GM10266 (cell line): ENCODE data around the gene LARP4B.

Experiments used
- DNase-seq: peaks from one replicate; pipeline ENCODE4 v3.0.0; 2012; ENCODE audit errors: extremely low spot score
- TF ChIP-seq, protein P1 (sequence below): IDR thresholded peaks from 2 replicates; pipeline ENCODE4 v1.5.1; 2012; ENCODE audit warnings: mild to moderate bottlenecking, low read depth; ENCODE audit not compliant: control insufficient read depth, insufficient read depth; ENCODE audit errors: missing control alignments

The LARP4B gene

DNA sequence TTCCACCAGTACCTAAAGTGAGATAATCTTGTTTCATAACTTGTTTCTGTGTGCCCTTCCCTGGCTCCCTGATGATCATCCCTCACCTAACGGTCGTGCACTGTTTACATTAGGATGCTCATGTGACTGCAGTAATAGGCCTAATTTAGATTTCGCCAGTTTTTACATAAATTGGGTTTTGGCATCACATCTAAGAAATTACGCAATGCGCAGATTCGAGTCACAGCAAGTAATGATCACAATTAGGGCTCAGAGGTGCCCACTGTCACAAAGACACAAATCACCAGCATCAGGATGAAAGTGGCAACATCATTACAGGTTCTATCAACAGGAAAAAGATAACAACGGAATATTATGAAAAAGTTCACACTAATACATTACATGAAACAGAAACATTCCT, 94.7 kb downstream of the LARP4B start:
- TF ChIP-seq, protein P1, sequence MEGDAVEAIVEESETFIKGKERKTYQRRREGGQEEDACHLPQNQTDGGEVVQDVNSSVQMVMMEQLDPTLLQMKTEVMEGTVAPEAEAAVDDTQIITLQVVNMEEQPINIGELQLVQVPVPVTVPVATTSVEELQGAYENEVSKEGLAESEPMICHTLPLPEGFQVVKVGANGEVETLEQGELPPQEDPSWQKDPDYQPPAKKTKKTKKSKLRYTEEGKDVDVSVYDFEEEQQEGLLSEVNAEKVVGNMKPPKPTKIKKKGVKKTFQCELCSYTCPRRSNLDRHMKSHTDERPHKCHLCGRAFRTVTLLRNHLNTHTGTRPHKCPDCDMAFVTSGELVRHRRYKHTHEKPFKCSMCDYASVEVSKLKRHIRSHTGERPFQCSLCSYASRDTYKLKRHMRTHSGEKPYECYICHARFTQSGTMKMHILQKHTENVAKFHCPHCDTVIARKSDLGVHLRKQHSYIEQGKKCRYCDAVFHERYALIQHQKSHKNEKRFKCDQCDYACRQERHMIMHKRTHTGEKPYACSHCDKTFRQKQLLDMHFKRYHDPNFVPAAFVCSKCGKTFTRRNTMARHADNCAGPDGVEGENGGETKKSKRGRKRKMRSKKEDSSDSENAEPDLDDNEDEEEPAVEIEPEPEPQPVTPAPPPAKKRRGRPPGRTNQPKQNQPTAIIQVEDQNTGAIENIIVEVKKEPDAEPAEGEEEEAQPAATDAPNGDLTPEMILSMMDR: no peak
- DNase-seq: no peak

DNA sequence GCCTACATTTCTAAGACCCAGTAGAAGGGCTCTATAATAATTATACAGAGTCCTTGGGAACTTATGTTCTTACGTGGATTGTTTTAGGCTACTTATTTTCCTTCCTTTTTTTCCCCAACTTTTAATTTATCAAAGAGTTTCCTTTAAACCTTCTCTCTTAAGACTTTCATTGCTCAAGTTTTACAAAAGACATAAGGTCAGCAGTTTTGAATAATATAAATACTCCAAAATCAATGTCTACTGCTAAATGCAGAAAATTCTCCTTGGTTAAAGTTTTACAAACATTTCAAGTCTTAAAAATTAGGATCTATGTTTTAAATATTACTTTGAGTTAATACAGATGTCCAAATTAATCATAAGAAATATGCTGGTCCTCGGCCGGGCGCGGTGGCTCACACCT, 97.0 kb downstream of the LARP4B start:
- TF ChIP-seq, protein P1: no peak
- DNase-seq: no peak

DNA sequence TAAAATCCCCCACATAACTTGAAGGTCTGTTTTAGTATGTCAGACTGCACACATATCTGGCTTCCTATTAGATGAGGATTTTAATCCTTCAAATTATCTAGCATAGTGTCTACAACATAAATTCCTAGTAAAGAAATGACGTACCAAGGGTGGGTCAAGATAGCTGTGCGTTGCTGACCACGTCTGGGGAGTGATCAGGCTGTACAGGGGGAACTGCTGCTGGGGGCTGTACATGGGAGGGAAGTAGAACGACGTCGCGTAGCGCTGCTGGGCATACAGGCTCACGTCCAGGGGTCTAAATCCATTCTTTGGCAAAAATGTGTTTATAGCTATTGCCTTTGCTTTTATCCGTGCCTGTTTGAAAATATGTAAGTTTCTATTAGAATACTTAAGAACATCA, 102.3 kb downstream of the LARP4B start:
- DNase-seq: no peak
- TF ChIP-seq, protein P1: no peak

DNA sequence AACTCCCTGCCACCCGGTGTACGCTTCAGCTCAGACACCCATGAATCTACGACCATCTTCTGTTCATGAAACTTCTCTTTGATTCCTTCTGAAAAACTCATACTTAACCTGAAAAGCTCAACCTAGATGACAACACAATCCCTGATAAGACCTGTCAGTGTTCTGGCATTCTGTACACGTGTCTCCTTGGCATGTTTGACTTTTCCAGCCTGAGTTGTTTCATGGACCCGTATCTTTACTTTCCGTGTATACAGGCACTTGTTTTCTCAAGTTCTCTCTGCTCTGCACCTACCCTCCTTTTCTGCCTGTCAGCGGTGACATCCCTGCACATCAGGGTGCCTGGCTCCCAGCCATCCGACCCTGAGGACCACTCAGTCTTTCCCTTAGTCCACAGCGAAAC, 103.3 kb downstream of the LARP4B start:
- DNase-seq: no peak
- TF ChIP-seq, protein P1: no peak

DNA sequence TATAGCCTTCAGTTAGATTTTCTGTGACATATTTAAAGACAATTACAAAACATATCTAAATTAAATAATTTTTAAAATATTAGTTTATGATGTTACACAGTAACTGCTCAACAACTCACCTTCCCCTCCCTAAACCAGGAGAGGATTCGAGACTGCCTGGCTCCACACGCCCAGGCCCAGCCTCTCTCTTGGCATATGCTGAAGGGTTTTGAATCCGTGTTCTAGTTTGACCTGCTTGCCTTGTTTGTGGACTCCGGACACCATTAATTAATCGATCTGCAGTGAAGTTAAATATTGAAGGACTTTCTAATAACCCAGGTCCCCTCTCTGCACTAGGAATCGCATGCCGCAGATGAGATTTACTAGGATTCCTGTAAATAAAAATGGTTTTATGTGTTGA, 106.6 kb downstream of the LARP4B start:
- no peak for DNase-seq
- TF ChIP-seq, protein P1: no peak

DNA sequence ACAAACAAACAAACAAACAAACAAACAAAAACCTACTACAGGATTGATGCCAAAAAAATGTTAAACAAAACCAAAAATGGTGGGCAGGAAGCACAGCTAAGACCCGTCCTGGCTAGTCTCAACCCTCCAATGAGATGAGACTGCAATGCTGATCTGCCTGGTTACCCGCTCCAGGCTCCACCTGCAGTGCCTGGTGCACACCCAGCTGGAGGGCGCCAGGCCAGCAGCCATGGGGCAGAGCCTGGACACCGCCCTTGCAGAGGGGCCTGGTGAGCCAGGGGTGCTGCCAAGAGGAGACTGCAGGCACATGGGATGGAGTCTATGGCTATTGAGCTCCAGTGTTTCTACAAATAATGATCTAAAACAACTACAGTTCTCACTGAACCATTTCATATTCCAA, 107.0 kb downstream of the LARP4B start:
- TF ChIP-seq, protein P1: no peak
- no peak for DNase-seq

DNA sequence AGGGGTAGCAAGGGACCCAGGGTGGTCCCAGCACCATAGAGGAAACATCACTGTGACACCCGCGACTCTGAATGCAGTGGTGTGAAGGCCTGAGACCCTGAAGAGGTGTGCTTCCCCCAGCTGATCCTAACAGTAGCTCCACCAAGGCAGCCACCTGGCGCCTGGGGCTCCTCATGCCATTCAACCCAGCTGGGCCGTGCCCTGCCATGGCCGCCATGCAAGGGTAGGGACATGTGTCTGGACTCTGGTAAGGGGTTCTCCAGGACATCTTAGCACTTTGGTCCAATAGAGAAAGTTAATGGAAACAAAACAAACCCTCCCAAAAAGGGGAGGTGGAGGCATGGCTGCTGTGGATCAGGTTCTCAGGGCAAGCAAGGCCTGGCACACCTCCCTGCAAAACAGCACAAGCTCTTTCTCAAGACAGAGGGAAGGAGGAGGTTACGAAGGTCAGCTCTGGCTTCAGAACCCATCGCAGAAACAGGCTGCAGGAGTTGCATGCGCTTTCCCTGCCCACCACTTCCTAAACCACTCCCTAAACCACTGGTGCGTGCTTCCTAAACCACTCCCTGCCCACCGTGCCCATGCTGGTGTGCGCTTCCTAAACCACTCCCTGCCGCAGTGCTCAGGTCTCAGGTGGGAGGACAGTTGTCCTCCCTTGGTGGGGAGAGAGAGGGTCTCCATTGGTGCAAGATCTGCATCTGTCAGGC, 108.7 kb downstream of the LARP4B start:
- TF ChIP-seq, protein P1: no peak
- no peak for DNase-seq
